H9 (cell line): ENCODE measurements around the gene EFL1. TPM values are rescaled to one million over a fixed set of nuclear protein-coding genes. Genes with fewer than 3 reads are reported as not detected.
"Not testable (repeated sequence)": the region's sequence is repeated elsewhere in the genome, so short reads cannot be mapped to it uniquely, and the experiment has no call there.

ENCODE experiments used
- DNase-seq: peaks from one replicate; pipeline ENCODE4 v3.0.0-alpha.2; 2017
- H2AFZ ChIP-seq: one replicate; pipeline ENCODE4 v1.6.1; 2013; ENCODE audit warnings: mild to moderate bottlenecking, low read length, control low read depth, moderate library complexity
- H2AK5ac ChIP-seq: 2 replicates; pipeline ENCODE4 v1.6.1; 2013; ENCODE audit warnings: low read length, control low read depth, mixed read lengths; ENCODE audit not compliant: insufficient read length
- H2BK120ac ChIP-seq: one replicate; pipeline ENCODE4 v1.6.1; 2013; ENCODE audit warnings: low read depth, mild to moderate bottlenecking, low read length, control low read depth, inconsistent platforms; ENCODE audit not compliant: poor library complexity, severe bottlenecking
- H2BK12ac ChIP-seq: 2 replicates; pipeline ENCODE4 v1.6.1; 2013; ENCODE audit warnings: low read length, control low read depth, mixed read lengths, low read depth; ENCODE audit not compliant: insufficient read length
- H2BK15ac ChIP-seq: 2 replicates; pipeline ENCODE4 v1.6.1; 2013; ENCODE audit warnings: low read depth, low read length, control low read depth
- H2BK20ac ChIP-seq: one replicate; pipeline ENCODE4 v1.6.1; 2013; ENCODE audit warnings: low read depth, mild to moderate bottlenecking, low read length, control low read depth, inconsistent platforms; ENCODE audit not compliant: poor library complexity, severe bottlenecking
- H2BK5ac ChIP-seq: 2 replicates; pipeline ENCODE4 v1.6.1; 2013; ENCODE audit warnings: low read length, control low read depth, mixed read lengths; ENCODE audit not compliant: insufficient read length
- H3K14ac ChIP-seq: 2 replicates; pipeline ENCODE4 v1.6.1; 2013; ENCODE audit warnings: low read length, control low read depth; ENCODE audit not compliant: insufficient read depth
- H3K18ac ChIP-seq: 2 replicates; pipeline ENCODE4 v1.6.1; 2013; ENCODE audit warnings: low read depth, mild to moderate bottlenecking, mixed read lengths, low read length, control low read depth; ENCODE audit not compliant: insufficient read length
- H3K23ac ChIP-seq: 2 replicates; pipeline ENCODE4 v1.6.1; 2013; ENCODE audit warnings: low read length, control low read depth, mixed read lengths, low read depth; ENCODE audit not compliant: insufficient read length
- H3K23me2 ChIP-seq: 2 replicates; pipeline ENCODE4 v1.6.1; 2013; ENCODE audit warnings: low read depth, mild to moderate bottlenecking, mixed read lengths, low read length, control low read depth; ENCODE audit not compliant: insufficient read length, poor library complexity, severe bottlenecking
- H3K27ac ChIP-seq: 2 replicates; pipeline ENCODE4 v1.5.1; 2013; ENCODE audit warnings: low read length, control low read depth, mixed read lengths, low read depth; ENCODE audit not compliant: insufficient read length
- H3K27me3 ChIP-seq: 2 replicates; pipeline ENCODE4 v1.6.1; 2013; ENCODE audit warnings: low read length, control low read depth, inconsistent platforms; ENCODE audit not compliant: insufficient read depth
- H3K4ac ChIP-seq: 2 replicates; pipeline ENCODE4 v1.6.1; 2013; ENCODE audit warnings: low read depth, mild to moderate bottlenecking, control low read depth, inconsistent platforms, low read length, moderate library complexity
- H3K4me1 ChIP-seq: 2 replicates; pipeline ENCODE4 v1.6.1; 2013; ENCODE audit warnings: low read length, control low read depth, inconsistent platforms; ENCODE audit not compliant: insufficient read depth
- H3K4me2 ChIP-seq: 2 replicates; pipeline ENCODE4 v1.6.1; 2013; ENCODE audit warnings: low read length, control low read depth, mixed read lengths; ENCODE audit not compliant: insufficient read length, insufficient read depth
- H3K56ac ChIP-seq: 2 replicates; pipeline ENCODE4 v1.6.1; 2013; ENCODE audit warnings: low read depth, mild to moderate bottlenecking, mixed read lengths, low read length, control low read depth; ENCODE audit not compliant: insufficient read length
- H3K79me1 ChIP-seq: 2 replicates; pipeline ENCODE4 v1.6.1; 2013; ENCODE audit warnings: low read depth, mild to moderate bottlenecking, moderate library complexity, low read length, control low read depth, inconsistent platforms; ENCODE audit not compliant: insufficient read depth, poor library complexity, severe bottlenecking
- H3K79me2 ChIP-seq: 2 replicates; pipeline ENCODE4 v1.6.1; 2013; ENCODE audit warnings: low read length, control low read depth, inconsistent platforms; ENCODE audit not compliant: insufficient read depth
- H3K9ac ChIP-seq: 2 replicates; pipeline ENCODE4 v1.6.1; 2013; ENCODE audit warnings: low read length, control low read depth, mixed read lengths; ENCODE audit not compliant: insufficient read length; ENCODE audit errors: extremely low read depth
- H3K9me3 ChIP-seq: one replicate; pipeline ENCODE4 v1.6.1; 2013; ENCODE audit warnings: low read depth, low read length, inconsistent platforms; ENCODE audit not compliant: control insufficient read depth
- H3T11ph ChIP-seq: one replicate; pipeline ENCODE4 v1.6.1; 2013; ENCODE audit warnings: mild to moderate bottlenecking, low read length, control low read depth, inconsistent platforms
- H4K20me1 ChIP-seq: one replicate; pipeline ENCODE4 v1.6.1; 2013; ENCODE audit not compliant: control insufficient read depth, insufficient read length, insufficient read depth
- H4K5ac ChIP-seq: 2 replicates; pipeline ENCODE4 v1.6.1; 2013; ENCODE audit warnings: low read depth, mild to moderate bottlenecking, mixed read lengths, low read length, control low read depth; ENCODE audit not compliant: insufficient read length
- H4K8ac ChIP-seq: replicated peaks from 2 replicates; pipeline ENCODE4 v1.6.1; 2013; ENCODE audit warnings: low read length, control low read depth, mixed read lengths, low read depth; ENCODE audit not compliant: insufficient read length
- H4K91ac ChIP-seq: 2 replicates; pipeline ENCODE4 v1.6.1; 2013; ENCODE audit warnings: low read depth, mild to moderate bottlenecking, moderate library complexity, mixed read lengths, low read length, control low read depth; ENCODE audit not compliant: insufficient read length
- H3K27ac Mint-ChIP-seq, 3 experiments: 2 replicates in 2 of 3; 3 replicates in 1 of 3; pipeline ENCODE4 v1.8.0; 2020 to 2021; ENCODE audit warnings: mixed read lengths in 3 of 3, mild to moderate bottlenecking in 1 of 3, moderate library complexity in 1 of 3
- H3K27me3 Mint-ChIP-seq: 2 replicates; pipeline ENCODE4 v1.8.0; 2021; ENCODE audit warnings: low read depth, mild to moderate bottlenecking, moderate library complexity, mixed read lengths
- H3K36me3 Mint-ChIP-seq, 3 experiments: 2 replicates in 2 of 3; 3 replicates in 1 of 3; pipeline ENCODE4 v1.8.0; 2020 to 2021; ENCODE audit warnings: low read depth in 3 of 3, mixed read lengths in 3 of 3; ENCODE audit not compliant: insufficient read depth in 1 of 3
- H3K4me1 Mint-ChIP-seq, 2 experiments: 2 replicates each; pipeline ENCODE4 v1.8.0; 2020; ENCODE audit warnings: mixed read lengths in 2 of 2
- H3K4me3 Mint-ChIP-seq, 2 experiments: 2 replicates in 1 of 2; 3 replicates in 1 of 2; pipeline ENCODE4 v1.8.0; 2020 to 2021; ENCODE audit warnings: mild to moderate bottlenecking in 2 of 2, mixed read lengths in 2 of 2, moderate library complexity in 1 of 2
- H3K9me3 Mint-ChIP-seq, 2 experiments: 2 replicates in 1 of 2; 3 replicates in 1 of 2; pipeline ENCODE4 v1.8.0; 2020; ENCODE audit warnings: mild to moderate bottlenecking in 2 of 2, mixed read lengths in 2 of 2, moderate library complexity in 1 of 2
- WGBS: extraction: QIAGEN DNeasy Blood & Tissue Kit; methylation state at CpG from one replicate; pipeline ENCODE4 v1.1.7; 2013; ENCODE audit warnings: missing lambda C conversion rate, low lambda C conversion rate, mixed read lengths; ENCODE audit not compliant: insufficient read length; ENCODE audit errors: extremely low coverage; 5-methylcytosine and 5-hydroxymethylcytosine counted together
- total RNA-seq: library from RNA; stranded (reverse); gene quantifications from 2 replicates; pipeline ENCODE4 v1.2.1, GENCODE V29; 2021

The EFL1 gene
- total RNA-seq, 1 experiment from 2014 or later: 29.4 TPM

- H2BK120ac ChIP-seq, DNase-seq, H4K91ac ChIP-seq, H2BK15ac ChIP-seq, H3K18ac ChIP-seq, H3K9me3 Mint-ChIP-seq, H4K20me1 ChIP-seq, H2AFZ ChIP-seq, H3K79me2 ChIP-seq, H3K14ac ChIP-seq, H3K23me2 ChIP-seq, H3K4ac ChIP-seq, H3K4me3 Mint-ChIP-seq, H4K5ac ChIP-seq, H2BK12ac ChIP-seq, H3K4me1 ChIP-seq, H3K9ac ChIP-seq, H3K23ac ChIP-seq, H3K4me2 ChIP-seq, H3K36me3 Mint-ChIP-seq, H2BK20ac ChIP-seq, H3K4me1 Mint-ChIP-seq, H3K56ac ChIP-seq, H3K27me3 ChIP-seq, H3T11ph ChIP-seq, H3K27ac Mint-ChIP-seq, H3K9me3 ChIP-seq, H2AK5ac ChIP-seq, H3K27ac ChIP-seq, H4K8ac ChIP-seq, H3K79me1 ChIP-seq, H2BK5ac ChIP-seq, H3K27me3 Mint-ChIP-seq: not testable (repeated sequence)
- whole genome bisulfite sequencing: no CpG with 5 or more reads among the region's 6 CpGs
Measured at GRCh38 chr15:82194488-82194887, 68.0 kb downstream of the EFL1 start.

- not testable (repeated sequence) for H4K91ac ChIP-seq, H3K14ac ChIP-seq, H4K8ac ChIP-seq, H2AFZ ChIP-seq, H2BK15ac ChIP-seq, H2BK5ac ChIP-seq, H3K4ac ChIP-seq, H3K18ac ChIP-seq, H4K5ac ChIP-seq, H3K79me1 ChIP-seq, H3K56ac ChIP-seq, H3K27me3 Mint-ChIP-seq, H3K27ac Mint-ChIP-seq, H2BK120ac ChIP-seq, H3K23me2 ChIP-seq, H3K4me2 ChIP-seq, H3K4me1 Mint-ChIP-seq, H3K36me3 Mint-ChIP-seq, H3K23ac ChIP-seq, DNase-seq, H3K9ac ChIP-seq, H3K79me2 ChIP-seq, H3K9me3 ChIP-seq, H3K4me1 ChIP-seq, H3K27me3 ChIP-seq, H3K27ac ChIP-seq, H3K4me3 Mint-ChIP-seq, H2BK20ac ChIP-seq, H2BK12ac ChIP-seq, H4K20me1 ChIP-seq, H2AK5ac ChIP-seq, H3K9me3 Mint-ChIP-seq, H3T11ph ChIP-seq
- WGBS: no CpG with 5 or more reads among the region's 1 CpG
Measured at GRCh38 chr15:82193435-82193834, 69.1 kb downstream of the EFL1 start.
